Small intestine (tissue), 7 donors: ENCODE measurements around the gene ZBTB44. TPM values are rescaled to one million over a fixed set of nuclear protein-coding genes. Genes with fewer than 3 reads are reported as not detected.

ENCODE experiments used
- DNase-seq, 2 donors: peaks; one replicate each; pipeline versions ENCODE4 v3.0.0 to v3.0.0-alpha.2; 2013
- FAIRE-seq: peaks from 2 replicates; lab custom pipeline; 2012; peaks lifted over from hg19 to GRCh38; lab: Jason Lieb, UNC
- H3K27ac ChIP-seq, 3 donors: one replicate each; pipeline ENCODE4 v1.5.1; 2013; ENCODE audit warnings: low read length in 2 of 3, mild to moderate bottlenecking in 2 of 3, control low read depth in 1 of 3, inconsistent platforms in 1 of 3, low read depth in 1 of 3, moderate library complexity in 1 of 3
- H3K27me3 ChIP-seq, 3 donors: one replicate each; pipeline ENCODE4 v1.6.1; 2013; ENCODE audit warnings: low read length in 3 of 3, inconsistent platforms in 1 of 3; ENCODE audit not compliant: control insufficient read depth in 3 of 3, insufficient read depth in 3 of 3
- H3K36me3 ChIP-seq, 3 donors: one replicate each; pipeline ENCODE4 v1.6.1; 2013; ENCODE audit warnings: low read length in 3 of 3, inconsistent platforms in 1 of 3, low read depth in 1 of 3, mild to moderate bottlenecking in 1 of 3, moderate library complexity in 1 of 3; ENCODE audit not compliant: control insufficient read depth in 3 of 3, insufficient read depth in 2 of 3
- H3K4me1 ChIP-seq, 3 donors: one replicate each; pipeline ENCODE4 v1.6.1; 2013; ENCODE audit warnings: low read length in 2 of 3, inconsistent platforms in 1 of 3, low read depth in 1 of 3, mild to moderate bottlenecking in 1 of 3, moderate library complexity in 1 of 3; ENCODE audit not compliant: control insufficient read depth in 3 of 3, insufficient read depth in 2 of 3
- H3K4me3 ChIP-seq, 3 donors: one replicate each; pipeline ENCODE4 v1.5.1; 2013; ENCODE audit warnings: low read length in 3 of 3, control low read depth in 1 of 3, inconsistent platforms in 1 of 3, low read depth in 1 of 3, mild to moderate bottlenecking in 1 of 3, moderate library complexity in 1 of 3
- H3K9me3 ChIP-seq, 2 donors: one replicate each; pipeline ENCODE4 v1.6.1; 2013; ENCODE audit warnings: low read depth in 1 of 2, low read length in 1 of 2; ENCODE audit not compliant: control insufficient read depth in 2 of 2, insufficient read depth in 1 of 2
- WGBS, 3 donors: extraction: QIAGEN DNeasy Blood & Tissue Kit; methylation state at CpG; one replicate each; pipeline ENCODE4 v1.1.7; 2013; 5-methylcytosine and 5-hydroxymethylcytosine counted together
- polyA plus RNA-seq, 4 donors: library from polyadenylated mRNA; stranded (reverse) in 3 of 4; unstranded in 1 of 4; fragments of 200-250 nt in 3 of 4; fragments of 120-200 nt in 1 of 4; gene quantifications; one replicate each; pipeline versions ENCODE4 v1.2.1 to v1.2.3, GENCODE V29; 2013
- donor health status: healthy with polysubstance abuse.
- donor health status: control.
- donor health status: control.
- donor health status: Bipolar disorder and iron deficiency.
- donor health status: healthy.

Gene ZBTB44
- polyA plus RNA-seq, 4 donors, result 7.6 to 32.9 (median 10.1) TPM

DNA sequence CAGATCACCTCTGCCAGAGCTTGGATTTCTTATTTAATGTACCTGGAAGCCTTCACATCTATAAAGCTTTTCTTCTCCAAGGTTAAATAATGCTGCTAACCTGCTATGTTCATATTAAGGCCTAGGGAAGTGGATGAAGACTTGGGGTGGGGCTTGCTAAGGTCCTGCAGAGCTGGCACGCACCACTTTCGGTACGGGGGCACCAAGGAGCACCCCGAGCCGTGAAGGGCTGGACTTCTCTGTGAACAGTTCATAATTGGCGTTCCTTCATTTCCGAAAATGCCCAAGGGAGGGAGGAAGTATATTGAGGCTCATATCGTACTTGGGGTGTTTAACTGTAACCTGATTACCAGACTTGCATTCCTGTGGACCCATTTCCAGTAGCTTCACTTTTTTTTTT, 95.6 kb downstream of the ZBTB44 start:
- H3K4me1 ChIP-seq, result peaks cover 0 to 13% (median 0%) of the 10 kb centered on the region in 3 donors
- 91 to 93% (median 92%) methylated on average over 8 of the region's 8 CpGs for WGBS, 3 donors
- no peak overlapping the region for H3K27ac ChIP-seq
- FAIRE-seq (no peak), DNase-seq (no peak)
- no peaks in the 10 kb centered on the region for H3K27me3 ChIP-seq
- H3K36me3 ChIP-seq, result peaks cover 0 to 14% (median 0%) of the 10 kb centered on the region in 3 donors
- H3K9me3 ChIP-seq, result no peaks in the 10 kb centered on the region
- no peak overlapping the region for H3K4me3 ChIP-seq

DNA sequence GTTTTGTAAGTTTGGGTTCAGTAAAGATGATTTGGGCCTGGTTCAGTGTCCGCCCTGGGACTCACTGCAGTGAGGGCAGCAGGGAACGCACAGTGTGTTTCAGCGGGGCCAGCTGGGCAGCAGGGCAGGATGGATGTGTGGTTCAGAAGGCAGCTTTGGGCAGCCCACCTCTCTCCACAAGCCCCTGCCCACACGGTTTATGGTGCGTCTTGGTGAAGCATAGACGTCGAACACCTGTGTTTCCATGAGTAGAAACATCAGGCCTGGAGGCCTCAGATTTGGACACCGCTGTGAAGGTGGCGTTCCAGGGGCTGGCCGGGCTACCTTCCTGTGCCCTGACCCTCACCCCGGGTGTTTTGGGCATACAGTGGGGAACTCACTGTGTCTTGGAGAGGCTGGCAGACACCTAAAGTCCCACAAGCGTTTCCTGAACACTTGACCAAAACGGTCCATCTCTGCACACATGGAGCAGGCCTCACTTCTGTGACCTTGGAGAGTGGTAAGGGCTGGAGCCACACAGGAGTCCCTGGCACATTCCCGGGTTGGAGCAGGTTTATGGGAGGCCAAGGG, 96.1 kb downstream of the ZBTB44 start:
- Histone ChIP-seq H3K27ac (no peak overlapping the region), H3K4me3 (no peak overlapping the region), H3K9me3 (no peaks in the 10 kb centered on the region), H3K4me1 (peaks cover 0 to 13% (median 0%) of the 10 kb centered on the region in 3 donors), H3K27me3 (no peaks in the 10 kb centered on the region), H3K36me3 (peaks cover 0 to 19% (median 0%) of the 10 kb centered on the region in 3 donors)
- FAIRE-seq (no peak), DNase-seq (no peak)
- 87 to 92% (median 87%) methylated on average over 14 of the region's 14 CpGs for WGBS, 3 donors

DNA sequence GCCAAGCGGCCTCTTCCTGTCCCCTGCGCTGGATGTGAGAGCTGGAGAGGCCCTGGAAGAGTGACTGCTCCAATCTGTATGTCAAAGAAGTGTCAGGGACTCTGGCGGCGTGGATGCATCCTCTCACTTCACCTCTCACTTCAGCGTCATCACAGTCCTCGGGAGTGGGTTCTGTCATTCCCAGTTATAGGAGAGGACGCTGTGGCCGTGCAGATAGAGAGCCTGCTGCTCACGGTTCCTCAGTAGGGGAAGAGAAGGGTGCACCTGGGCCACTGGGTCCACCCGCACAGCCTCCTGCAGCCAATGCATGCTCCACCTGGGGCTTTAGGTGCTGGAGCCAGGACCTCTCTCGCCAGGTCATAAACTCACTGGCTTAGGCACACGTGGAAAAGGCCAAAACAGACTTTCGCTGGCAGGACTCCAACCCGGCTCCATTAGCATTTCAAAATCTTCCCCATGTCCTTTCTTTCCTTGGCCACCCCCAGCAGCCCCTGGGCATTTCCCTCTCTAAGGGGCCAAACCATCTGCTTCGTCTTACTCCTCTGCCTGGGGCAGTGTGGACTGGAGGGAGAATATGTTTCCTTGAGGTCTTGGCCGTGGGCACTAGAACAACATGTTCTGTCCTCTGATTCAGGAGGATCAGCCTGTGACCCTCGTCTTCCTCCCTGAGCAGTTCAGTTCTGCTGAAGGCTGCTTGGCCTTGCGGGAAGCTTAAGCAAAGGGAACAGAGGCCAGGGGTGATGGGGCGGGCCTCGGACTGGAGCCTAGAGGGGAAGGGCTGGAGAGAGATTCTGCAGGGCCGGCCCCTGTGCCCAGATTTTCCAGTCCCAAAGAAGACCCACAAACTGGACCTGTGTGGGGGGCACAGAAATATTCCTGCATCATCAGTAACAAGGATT, 97.3 kb downstream of the ZBTB44 start:
- no peak overlapping the region for H3K27ac ChIP-seq
- FAIRE-seq (no peak), DNase-seq (no peak)
- WGBS, 3 donors, result 66 to 78% (median 70%) methylated on average over 21 of the region's 21 CpGs
- H3K4me3 ChIP-seq, result no peak overlapping the region
- peaks cover 0 to 20% (median 0%) of the 10 kb centered on the region in 3 donors for H3K4me1 ChIP-seq
- no peaks in the 10 kb centered on the region for H3K27me3 ChIP-seq
- H3K9me3 ChIP-seq, result no peaks in the 10 kb centered on the region
- H3K36me3 ChIP-seq, result peaks cover 0 to 28% (median 0%) of the 10 kb centered on the region in 3 donors

GRCh38 chr11:130216591-130217132, 98.1 kb downstream of the ZBTB44 start:
- peaks cover 0 to 33% (median 0%) of the 10 kb centered on the region in 3 donors for H3K36me3 ChIP-seq
- H3K4me1 ChIP-seq, result peaks cover 0 to 20% (median 0%) of the 10 kb centered on the region in 3 donors
- no peak overlapping the region for H3K4me3 ChIP-seq
- WGBS, 3 donors, result 38 to 65% (median 61%) methylated on average over 17 of the region's 17 CpGs
- DNase-seq, result peak in 1 of 2 donors; percentile 32
- FAIRE-seq, result no peak
- H3K27ac ChIP-seq, result no peak overlapping the region
- H3K27me3 ChIP-seq, result no peaks in the 10 kb centered on the region
- H3K9me3 ChIP-seq, result no peaks in the 10 kb centered on the region

- WGBS, 3 donors, result 56 to 62% (median 60%) methylated on average over 4 of the region's 4 CpGs
- FAIRE-seq (no peak), DNase-seq (no peak)
- Histone ChIP-seq H3K27ac (no peak overlapping the region), H3K27me3 (no peaks in the 10 kb centered on the region), H3K9me3 (no peaks in the 10 kb centered on the region), H3K4me3 (no peak overlapping the region), H3K4me1 (peaks cover 0 to 16% (median 0%) of the 10 kb centered on the region in 3 donors), H3K36me3 (peaks cover 0 to 38% (median 0%) of the 10 kb centered on the region in 3 donors)
These were observed 98.5 kb downstream of the ZBTB44 start for GRCh38 chr11:130216221-130216550.

DNA sequence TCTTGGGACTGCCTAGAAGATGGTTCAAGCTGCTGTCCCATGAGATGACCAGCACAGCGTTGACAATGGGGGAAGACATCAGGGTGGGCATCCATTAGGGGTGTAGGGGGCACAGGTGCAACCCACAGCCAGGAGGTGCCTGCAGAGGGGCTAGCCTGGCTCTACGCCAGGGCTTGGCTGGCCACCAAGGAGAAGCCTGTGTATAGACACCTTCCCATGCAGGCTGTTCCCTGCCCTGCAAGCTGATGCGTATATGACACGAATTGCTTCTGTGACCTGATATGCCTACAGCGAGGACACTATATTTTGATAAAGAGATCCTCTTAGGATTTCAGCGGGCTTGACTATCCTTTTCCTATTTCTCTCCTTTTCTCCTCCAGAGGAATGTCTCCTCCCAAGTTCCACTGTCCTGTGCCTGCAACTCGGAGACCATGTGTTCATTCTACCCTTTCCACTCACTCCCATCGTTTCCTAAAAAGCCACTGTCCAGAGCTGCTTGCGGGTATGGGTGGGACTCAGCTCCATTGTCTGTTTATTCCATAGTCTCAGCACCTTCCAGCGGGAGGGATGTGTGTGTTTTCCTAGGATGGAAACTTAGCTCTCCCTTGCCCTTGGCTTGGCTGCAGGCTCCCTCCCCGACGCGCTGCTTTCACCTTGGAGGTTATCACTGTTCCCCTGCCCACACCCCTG, 99.0 kb downstream of the ZBTB44 start:
- WGBS, 3 donors, result 55 to 66% (median 58%) methylated on average over 13 of the region's 13 CpGs
- Histone ChIP-seq H3K27me3 (no peaks in the 10 kb centered on the region), H3K9me3 (no peaks in the 10 kb centered on the region), H3K36me3 (peaks cover 0 to 42% (median 0%) of the 10 kb centered on the region in 3 donors), H3K4me3 (no peak overlapping the region), H3K4me1 (peaks cover 0 to 12% (median 0%) of the 10 kb centered on the region in 3 donors), H3K27ac (no peak overlapping the region)
- no peak for DNase-seq
- no peak for FAIRE-seq

DNA sequence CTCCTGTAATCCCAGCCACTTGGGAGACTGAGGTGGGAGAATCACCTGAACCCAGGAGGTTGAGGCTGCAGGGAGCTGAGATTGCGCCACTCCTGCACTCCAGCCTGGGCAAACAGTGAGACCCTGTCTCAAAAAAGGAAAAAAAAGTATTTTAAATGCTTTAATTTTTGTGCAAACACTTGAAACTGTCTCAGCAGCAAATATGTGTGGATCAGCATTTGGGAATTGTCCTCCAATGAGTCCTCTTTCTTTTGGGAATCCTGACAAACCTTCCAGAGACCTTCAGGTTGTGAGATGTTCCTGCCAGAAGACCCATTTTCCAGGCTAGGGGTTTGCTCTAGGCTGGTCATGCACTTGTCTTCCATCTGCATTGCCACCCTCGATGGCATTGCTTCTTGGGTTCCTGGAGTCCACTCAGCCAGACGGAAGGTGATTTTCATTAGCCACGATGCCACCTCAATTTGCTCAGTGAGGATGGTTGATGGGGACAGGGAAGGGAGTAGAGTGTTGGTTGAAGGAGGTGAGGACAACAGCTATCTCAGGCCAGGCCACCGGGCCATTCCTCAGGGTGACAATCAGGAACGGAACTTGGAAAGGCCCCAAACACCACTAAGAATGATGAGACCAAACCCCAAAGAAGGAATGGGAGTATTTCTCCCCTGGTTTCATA, 99.7 kb downstream of the ZBTB44 start:
- Histone ChIP-seq H3K4me3 (no peak overlapping the region), H3K27ac (no peak overlapping the region), H3K9me3 (no peaks in the 10 kb centered on the region), H3K4me1 (peaks cover 0 to 12% (median 0%) of the 10 kb centered on the region in 3 donors), H3K36me3 (peaks cover 0 to 47% (median 7%) of the 10 kb centered on the region in 3 donors), H3K27me3 (no peaks in the 10 kb centered on the region)
- WGBS, 3 donors, result 61 to 85% (median 69%) methylated on average over 6 of the region's 6 CpGs
- FAIRE-seq, result no peak
- DNase-seq, result no peak

- Histone ChIP-seq H3K27ac (no peak overlapping the region), H3K4me3 (no peak overlapping the region), H3K9me3 (no peaks in the 10 kb centered on the region), H3K4me1 (peaks cover 0 to 12% (median 0%) of the 10 kb centered on the region in 3 donors), H3K36me3 (peaks cover 0 to 58% (median 12%) of the 10 kb centered on the region in 3 donors), H3K27me3 (no peaks in the 10 kb centered on the region)
- FAIRE-seq (no peak), DNase-seq (no peak)
- WGBS, 3 donors, result 91 to 92% (median 92%) methylated on average over 9 of the region's 9 CpGs
These were observed 100.8 kb downstream of the ZBTB44 start for GRCh38 chr11:130213979-130214281.
